Fibroblast of lung (primary cell): ENCODE measurements around the gene TRAPPC14.

Source experiments
- CTCF ChIP-seq, 2 donors: IDR thresholded peaks in 1 of 2; conservative IDR thresholded peaks in 1 of 2; 1 replicate in 1 of 2; 2 replicates in 1 of 2; pipeline ENCODE4 v1.5.1; 2011 to 2012; ENCODE audit warnings: low read length in 2 of 2, control low read depth in 1 of 2, inconsistent platforms in 1 of 2, low read depth in 1 of 2, mild to moderate bottlenecking in 1 of 2
- EZH2 ChIP-seq: IDR thresholded peaks from 2 replicates; pipeline ENCODE4 v1.5.1; 2012; ENCODE audit warnings: low read length, control low read depth, mild to moderate bottlenecking; ENCODE audit errors: missing control alignments

DNA sequence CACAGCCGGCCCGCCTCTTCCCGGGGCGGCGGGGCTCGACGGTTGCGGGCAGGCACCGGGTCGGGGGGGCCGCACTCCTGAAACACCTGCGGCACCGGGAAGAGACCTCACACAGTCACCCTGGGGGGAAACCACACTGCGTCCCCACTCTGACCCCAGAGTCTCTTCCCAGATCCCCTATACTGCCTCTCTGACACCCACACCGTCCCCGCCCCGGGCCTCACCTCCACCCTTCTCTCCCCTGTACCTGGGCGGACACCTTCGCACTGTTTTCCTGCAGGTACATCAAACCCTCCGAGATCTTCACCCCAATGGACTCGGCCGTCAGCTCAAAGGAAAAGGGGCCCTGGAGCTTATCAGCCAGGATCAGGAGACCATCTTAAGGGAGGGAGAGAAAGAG is 13.3 kb upstream of the TRAPPC14 start:
- TF ChIP-seq CTCF (conservative IDR thresholded peaks at IDR 0.05 in 1 of 2, IDR thresholded peaks at IDR 0.05 in 1 of 2; ENCODE audit: low read depth in 1 of 2, low read length in 2 of 2) (no peak), EZH2 (no peak)
